HUES6 (cell line): Measurements from ENCODE around the gene EPG5.
"Not testable (repeated sequence)": the region's sequence is repeated elsewhere in the genome, so short reads cannot be mapped to it uniquely, and the experiment has no call there.

ENCODE experiments used
- H3K27ac ChIP-seq: 2 replicates; pipeline ENCODE4 v1.7.0; 2013; ENCODE audit warnings: low read depth, mild to moderate bottlenecking, low read length, inconsistent platforms
- H3K27me3 ChIP-seq: 2 replicates; pipeline ENCODE4 v1.6.1; 2013; ENCODE audit warnings: low read length; ENCODE audit not compliant: control insufficient read depth, insufficient read depth
- H3K36me3 ChIP-seq: 2 replicates; pipeline ENCODE4 v1.6.1; 2013; ENCODE audit warnings: low read length; ENCODE audit not compliant: control insufficient read depth, insufficient read depth
- H3K4me1 ChIP-seq: 2 replicates; pipeline ENCODE4 v1.6.1; 2013; ENCODE audit warnings: low read length; ENCODE audit not compliant: control insufficient read depth, insufficient read depth
- H3K4me3 ChIP-seq: 2 replicates; pipeline ENCODE4 v1.5.1; 2013; ENCODE audit warnings: low read depth, low read length
- H3K9ac ChIP-seq: one replicate; pipeline ENCODE4 v1.6.1; 2013; ENCODE audit warnings: mild to moderate bottlenecking, low read length
- H3K9me3 ChIP-seq: 2 replicates; pipeline ENCODE4 v1.6.1; 2013; ENCODE audit warnings: low read depth, low read length; ENCODE audit not compliant: control insufficient read depth, insufficient read depth

The EPG5 gene

GRCh38 chr18:46001074-46001473 lies 33.9 kb upstream of the EPG5 start:
- Histone ChIP-seq H3K9ac (no peak overlapping the region), H3K27me3 (no peaks in the 10 kb centered on the region), H3K27ac (no peak overlapping the region), H3K4me1 (peaks cover 14% of the 10 kb centered on the region; the same call in 1 of the 2 replicates), H3K9me3 (peaks cover 7% of the 10 kb centered on the region), H3K4me3 (no peak overlapping the region), H3K36me3 (no peaks in the 10 kb centered on the region)

- H3K9ac ChIP-seq = no peak overlapping the region
Observed at GRCh38 chr18:45999536-45999935, 32.4 kb upstream of the EPG5 start.

GRCh38 chr18:45998244-45998643 lies 31.1 kb upstream of the EPG5 start:
- H3K36me3 ChIP-seq = no peaks in the 10 kb centered on the region
- H3K27me3 ChIP-seq = no peaks in the 10 kb centered on the region
- peaks cover 7% of the 10 kb centered on the region for H3K9me3 ChIP-seq
- H3K27ac ChIP-seq = no peak overlapping the region
- H3K4me1 ChIP-seq = peaks cover 14% of the 10 kb centered on the region; the same call in 1 of the 2 replicates
- H3K9ac ChIP-seq = no peak overlapping the region
- no peak overlapping the region for H3K4me3 ChIP-seq

More at GRCh38 chr18:45999536-45999935, 32.4 kb upstream of the EPG5 start:
- Histone ChIP-seq H3K36me3 (no peaks in the 10 kb centered on the region), H3K4me3 (no peak overlapping the region), H3K9me3 (peaks cover 7% of the 10 kb centered on the region), H3K27ac (no peak overlapping the region), H3K27me3 (no peaks in the 10 kb centered on the region), H3K4me1 (peaks cover 14% of the 10 kb centered on the region; the same call in 1 of the 2 replicates)

- no peak overlapping the region for H3K27ac ChIP-seq
- H3K27me3 ChIP-seq = no peaks in the 10 kb centered on the region
- no peak overlapping the region for H3K4me3 ChIP-seq
- no peak overlapping the region for H3K9ac ChIP-seq
- H3K9me3 ChIP-seq = peaks cover 3% of the 10 kb centered on the region; the same call in 1 of the 2 replicates
- H3K36me3 ChIP-seq = no peaks in the 10 kb centered on the region
- H3K4me1 ChIP-seq = peaks cover 14% of the 10 kb centered on the region; the same call in 1 of the 2 replicates
Observed at GRCh38 chr18:45997700-45998151, 30.6 kb upstream of the EPG5 start.

- Histone ChIP-seq H3K9ac (no peak overlapping the region), H3K27me3 (no peaks in the 10 kb centered on the region), H3K36me3 (no peaks in the 10 kb centered on the region), H3K9me3 (no peaks in the 10 kb centered on the region), H3K4me1 (peaks cover 14% of the 10 kb centered on the region; the same call in 1 of the 2 replicates), H3K4me3 (no peak overlapping the region), H3K27ac (no peak overlapping the region)
Observed at GRCh38 chr18:45995461-45995860, 28.3 kb upstream of the EPG5 start.

- no peak overlapping the region for H3K4me3 ChIP-seq
- H3K27me3 ChIP-seq = no peaks in the 10 kb centered on the region
- H3K36me3 ChIP-seq = no peaks in the 10 kb centered on the region; the same call in 1 of the 2 replicates
- no peaks in the 10 kb centered on the region for H3K9me3 ChIP-seq
- no peak overlapping the region for H3K27ac ChIP-seq
- H3K9ac ChIP-seq = no peak overlapping the region
- H3K4me1 ChIP-seq = peaks cover 9% of the 10 kb centered on the region; the same call in 1 of the 2 replicates
Observed at GRCh38 chr18:45993438-45993837, 26.3 kb upstream of the EPG5 start.

- not testable (repeated sequence) for H3K4me1 ChIP-seq, H3K9me3 ChIP-seq, H3K27ac ChIP-seq, H3K36me3 ChIP-seq, H3K4me3 ChIP-seq, H3K9ac ChIP-seq, H3K27me3 ChIP-seq
Observed at GRCh38 chr18:45992527-45992926, 25.4 kb upstream of the EPG5 start.

GRCh38 chr18:45991788-45992187 lies 24.7 kb upstream of the EPG5 start:
- H3K9ac ChIP-seq = no peak overlapping the region
- H3K9me3 ChIP-seq = no peaks in the 10 kb centered on the region
- no peaks in the 10 kb centered on the region; the same call in 1 of the 2 replicates for H3K36me3 ChIP-seq
- H3K27ac ChIP-seq = no peak overlapping the region
- no peaks in the 10 kb centered on the region for H3K27me3 ChIP-seq
- no peak overlapping the region for H3K4me3 ChIP-seq
- no peaks in the 10 kb centered on the region; the same call in 1 of the 2 replicates for H3K4me1 ChIP-seq

- Histone ChIP-seq H3K9ac (no peak overlapping the region), H3K9me3 (no peaks in the 10 kb centered on the region), H3K4me3 (no peak overlapping the region), H3K4me1 (no peaks in the 10 kb centered on the region), H3K27ac (no peak overlapping the region), H3K27me3 (no peaks in the 10 kb centered on the region), H3K36me3 (no peaks in the 10 kb centered on the region; the same call in 1 of the 2 replicates)
Observed at GRCh38 chr18:45984546-45985235, 17.6 kb upstream of the EPG5 start.

GRCh38 chr18:45981821-45982220 lies 14.7 kb upstream of the EPG5 start:
- no peak overlapping the region for H3K4me3 ChIP-seq
- no peak overlapping the region for H3K9ac ChIP-seq
- H3K27ac ChIP-seq = no peak overlapping the region
- no peaks in the 10 kb centered on the region for H3K9me3 ChIP-seq
- peaks cover 15% of the 10 kb centered on the region for H3K4me1 ChIP-seq
- no peaks in the 10 kb centered on the region for H3K36me3 ChIP-seq
- no peaks in the 10 kb centered on the region for H3K27me3 ChIP-seq

- H3K4me3 ChIP-seq = no peak overlapping the region
- H3K9ac ChIP-seq = no peak overlapping the region
- H3K4me1 ChIP-seq = peaks cover 15% of the 10 kb centered on the region
- H3K27ac ChIP-seq = no peak overlapping the region
- H3K27me3 ChIP-seq = no peaks in the 10 kb centered on the region
- no peaks in the 10 kb centered on the region for H3K36me3 ChIP-seq
- H3K9me3 ChIP-seq = no peaks in the 10 kb centered on the region
Observed at GRCh38 chr18:45980229-45980628, 13.1 kb upstream of the EPG5 start.
